Islet precursor cell (in vitro differentiated cells): ENCODE results near the gene CCNO.

ENCODE experiments used
- DNase-seq: peaks from one replicate; pipeline ENCODE4 v3.0.0-alpha.2; 2018

CCNO gene

GRCh38 chr5:55222985-55223811 is 10.2 kb downstream of the CCNO start:
- peak; percentile 69 for DNase-seq

GRCh38 chr5:55222092-55222984 is 11.1 kb downstream of the CCNO start:
- DNase-seq, result no peak

- peak; percentile 82 for DNase-seq
Measured at GRCh38 chr5:55220433-55221185, 12.8 kb downstream of the CCNO start.

GRCh38 chr5:55219770-55220169 is 13.6 kb downstream of the CCNO start:
- DNase-seq, result no peak

GRCh38 chr5:55218967-55219366 is 14.4 kb downstream of the CCNO start:
- DNase-seq, result peak; percentile 63

- DNase-seq, result no peak
Measured at GRCh38 chr5:55211184-55211874, 22.1 kb downstream of the CCNO start.

- DNase-seq, result no peak
Measured at GRCh38 chr5:55205001-55205400, 28.4 kb downstream of the CCNO start.

GRCh38 chr5:55191165-55191564 is 42.2 kb downstream of the CCNO start:
- no peak for DNase-seq

- no peak for DNase-seq
Measured at GRCh38 chr5:55188656-55189540, 44.5 kb downstream of the CCNO start.

GRCh38 chr5:55187370-55187769 is 46.0 kb downstream of the CCNO start:
- DNase-seq, result no peak
